Neuronal stem cell (in vitro differentiated cells): Measurements from ENCODE around the gene ARHGAP12.

Experiments
- DNase-seq: peaks from one replicate; pipeline ENCODE4 v3.0.0-alpha.2; 2013; ENCODE audit warnings: low spot score
- H2AFZ ChIP-seq: one replicate; pipeline ENCODE4 v1.6.1; 2013; ENCODE audit warnings: mild to moderate bottlenecking, low read length, inconsistent platforms
- H2AK5ac ChIP-seq: 2 replicates; pipeline ENCODE4 v1.6.1; 2013; ENCODE audit warnings: low read depth, mild to moderate bottlenecking, inconsistent platforms, low read length, moderate library complexity, mixed read lengths
- H2BK120ac ChIP-seq: 2 replicates; pipeline ENCODE4 v1.6.1; 2013; ENCODE audit warnings: low read depth, mild to moderate bottlenecking, inconsistent platforms, low read length, moderate library complexity, mixed read lengths
- H2BK12ac ChIP-seq: one replicate; pipeline ENCODE4 v1.6.1; 2013; ENCODE audit warnings: low read length, inconsistent platforms
- H2BK15ac ChIP-seq: 2 replicates; pipeline ENCODE4 v1.6.1; 2013; ENCODE audit warnings: mild to moderate bottlenecking, low read length, inconsistent platforms, mixed read lengths
- H2BK5ac ChIP-seq: one replicate; pipeline ENCODE4 v1.6.1; 2013; ENCODE audit warnings: inconsistent platforms, mild to moderate bottlenecking, low read length, moderate library complexity
- H3K14ac ChIP-seq: one replicate; pipeline ENCODE4 v1.6.1; 2013; ENCODE audit warnings: low read length, inconsistent platforms
- H3K18ac ChIP-seq: 2 replicates; pipeline ENCODE4 v1.6.1; 2013; ENCODE audit warnings: low read length, inconsistent platforms
- H3K23ac ChIP-seq: 2 replicates; pipeline ENCODE4 v1.6.1; 2013; ENCODE audit warnings: low read depth, mild to moderate bottlenecking, mixed read lengths, low read length, inconsistent platforms; ENCODE audit not compliant: poor library complexity
- H3K27ac ChIP-seq: replicated peaks from 3 replicates; pipeline ENCODE4 v1.5.1; 2013; ENCODE audit warnings: low read length, inconsistent platforms
- H3K27me3 ChIP-seq, 3 experiments: 2 replicates each; pipeline ENCODE4 v1.6.1; 2013; ENCODE audit warnings: low read length in 3 of 3, mild to moderate bottlenecking in 2 of 3, inconsistent platforms in 1 of 3, low read depth in 1 of 3, mixed read lengths in 1 of 3, moderate library complexity in 1 of 3; ENCODE audit not compliant: control insufficient read depth in 3 of 3, insufficient read depth in 3 of 3
- H3K36me3 ChIP-seq, 2 donors: replicated peaks in 1 of 2; 2 replicates each; pipeline ENCODE4 v1.6.1; 2013; ENCODE audit warnings: low read length in 2 of 2; ENCODE audit not compliant: control insufficient read depth in 2 of 2, insufficient read depth in 2 of 2
- H3K4ac ChIP-seq: 2 replicates; pipeline ENCODE4 v1.6.1; 2013; ENCODE audit warnings: inconsistent platforms, mild to moderate bottlenecking, low read length, moderate library complexity
- H3K4me1 ChIP-seq, 2 donors: 1 replicate in 1 of 2; 2 replicates in 1 of 2; pipeline ENCODE4 v1.6.1; 2013; ENCODE audit warnings: low read length in 2 of 2, low read depth in 1 of 2; ENCODE audit not compliant: control insufficient read depth in 2 of 2, insufficient read depth in 1 of 2
- H3K4me2 ChIP-seq: one replicate; pipeline ENCODE4 v1.6.1; 2013; ENCODE audit warnings: mild to moderate bottlenecking, low read length, inconsistent platforms; ENCODE audit not compliant: insufficient read depth, poor library complexity, severe bottlenecking
- H3K4me3 ChIP-seq, 2 donors: 2 replicates each; pipeline ENCODE4 v1.5.1; 2013; ENCODE audit warnings: low read length in 2 of 2, mild to moderate bottlenecking in 2 of 2, inconsistent platforms in 1 of 2, moderate library complexity in 1 of 2
- H3K79me1 ChIP-seq: one replicate; pipeline ENCODE4 v1.6.1; 2013; ENCODE audit warnings: low read depth, mild to moderate bottlenecking, inconsistent platforms, low read length, moderate library complexity
- H3K9ac ChIP-seq: one replicate; pipeline ENCODE4 v1.6.1; 2013; ENCODE audit warnings: mild to moderate bottlenecking, low read depth, low read length, inconsistent platforms; ENCODE audit not compliant: poor library complexity
- H3K9me3 ChIP-seq, 2 donors: replicated peaks in 1 of 2; 2 replicates each; pipeline versions ENCODE3 to v1.6.1; 2013; ENCODE audit warnings: low read length in 2 of 2, mild to moderate bottlenecking in 2 of 2, inconsistent platforms in 1 of 2, low read depth in 1 of 2, mixed read lengths in 1 of 2, moderate library complexity in 1 of 2; ENCODE audit not compliant: control insufficient read depth in 2 of 2, insufficient read depth in 1 of 2
- H4K8ac ChIP-seq: one replicate; pipeline ENCODE4 v1.6.1; 2013; ENCODE audit warnings: low read depth, mild to moderate bottlenecking, inconsistent platforms, low read length, moderate library complexity
- H4K91ac ChIP-seq: one replicate; pipeline ENCODE4 v1.6.1; 2013; ENCODE audit warnings: low read length, low read depth, mild to moderate bottlenecking, inconsistent platforms; ENCODE audit not compliant: poor library complexity
- WGBS, 2 donors: extraction: QIAGEN DNeasy Blood & Tissue Kit; methylation state at CpG; one replicate each; pipeline ENCODE4 v1.1.7; 2013; ENCODE audit warnings: missing lambda C conversion rate in 2 of 2, mixed read lengths in 1 of 2; ENCODE audit not compliant: insufficient read length in 2 of 2, insufficient replicate concordance in 1 of 2; ENCODE audit errors: extremely low coverage in 2 of 2; 5-methylcytosine and 5-hydroxymethylcytosine counted together

ARHGAP12 gene

DNA sequence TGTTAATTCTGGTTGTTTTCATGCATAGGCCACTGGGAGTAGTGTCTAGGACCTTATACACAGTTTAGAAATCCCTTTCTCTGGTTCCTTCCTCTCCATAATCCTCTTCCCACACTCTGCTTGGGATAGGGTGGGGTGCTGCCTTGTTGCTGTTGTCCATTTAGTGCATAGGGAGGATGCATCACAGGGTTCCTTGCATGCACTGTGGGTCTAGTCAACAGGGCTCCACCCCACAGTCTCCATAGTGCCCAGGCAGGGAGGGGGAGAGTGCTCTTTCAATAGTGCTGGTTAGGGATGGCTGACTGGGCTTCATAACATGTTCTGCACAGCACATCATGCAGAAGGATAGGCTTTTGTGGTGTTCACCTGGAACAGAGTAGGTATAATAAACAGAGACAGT lies 81.1 kb downstream of the ARHGAP12 start:
- H3K4ac ChIP-seq, result no peak overlapping the region
- peaks cover 2% of the 10 kb centered on the region for H3K79me1 ChIP-seq
- no peak overlapping the region for H3K4me3 ChIP-seq
- no peak overlapping the region for H2BK5ac ChIP-seq
- H3K9me3 ChIP-seq, result peaks cover 0 to 2% of the 10 kb centered on the region in 2 donors
- no peak overlapping the region for H3K27ac ChIP-seq
- no peak overlapping the region for H4K8ac ChIP-seq
- no peak overlapping the region for H3K14ac ChIP-seq
- DNase-seq, result no peak
- H2BK120ac ChIP-seq, result no peak overlapping the region
- no peak overlapping the region for H4K91ac ChIP-seq
- no peak overlapping the region for H2AFZ ChIP-seq
- H2BK15ac ChIP-seq, result no peak overlapping the region
- H2BK12ac ChIP-seq, result no peak overlapping the region
- H3K23ac ChIP-seq, result no peak overlapping the region
- peaks cover 3 to 27% of the 10 kb centered on the region in 2 donors for H3K36me3 ChIP-seq
- H3K4me2 ChIP-seq, result no peak overlapping the region
- H3K27me3 ChIP-seq, result no peaks in the 10 kb centered on the region
- no peak overlapping the region for H3K18ac ChIP-seq
- peaks cover 0 to 2% of the 10 kb centered on the region in 2 donors for H3K4me1 ChIP-seq
- no peak overlapping the region for H3K9ac ChIP-seq
- H2AK5ac ChIP-seq, result no peak overlapping the region

- DNase-seq, result no peak
- no peak overlapping the region for H3K9ac ChIP-seq
- no peak overlapping the region for H3K4me2 ChIP-seq
- H2BK15ac ChIP-seq, result no peak overlapping the region
- no peak overlapping the region for H2AK5ac ChIP-seq
- H2AFZ ChIP-seq, result no peak overlapping the region
- no peak overlapping the region for H3K18ac ChIP-seq
- no peak overlapping the region for H3K4ac ChIP-seq
- no peak overlapping the region for H3K14ac ChIP-seq
- no peak overlapping the region for H4K8ac ChIP-seq
- H3K4me1 ChIP-seq, result no peaks in the 10 kb centered on the region
- no peak overlapping the region for H2BK12ac ChIP-seq
- H3K27me3 ChIP-seq, result no peaks in the 10 kb centered on the region
- no peak overlapping the region for H3K4me3 ChIP-seq
- H2BK120ac ChIP-seq, result no peak overlapping the region
- no peak overlapping the region for H4K91ac ChIP-seq
- H3K23ac ChIP-seq, result no peak overlapping the region
- peaks cover 0 to 18% of the 10 kb centered on the region in 2 donors for H3K36me3 ChIP-seq
- H3K9me3 ChIP-seq, result no peaks in the 10 kb centered on the region
- no peaks in the 10 kb centered on the region for H3K79me1 ChIP-seq
- no peak overlapping the region for H3K27ac ChIP-seq
- WGBS, 2 donors, result no CpG with 5 or more reads among the region's 7 CpGs
- H2BK5ac ChIP-seq, result no peak overlapping the region
Measured at GRCh38 chr10:31838709-31839108, 89.9 kb downstream of the ARHGAP12 start.

DNA sequence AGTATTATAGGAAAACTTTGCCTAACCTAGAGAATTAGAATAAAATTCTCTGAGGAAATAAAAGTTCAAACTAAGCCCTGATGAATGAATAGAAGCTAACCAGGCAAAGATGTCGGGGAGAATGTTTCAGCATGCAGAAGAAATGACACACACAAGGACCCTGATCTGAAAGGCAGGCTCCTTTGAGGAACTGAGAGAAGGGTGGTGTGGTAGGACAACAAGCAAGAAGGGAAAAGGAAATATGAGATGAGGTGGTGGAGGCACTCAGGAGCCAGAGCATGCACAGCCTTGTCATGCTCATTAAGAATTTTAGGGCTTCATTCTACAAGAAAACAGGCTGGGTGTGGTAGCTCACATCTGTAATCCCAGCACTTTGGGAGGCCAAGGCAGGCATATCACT lies 90.6 kb downstream of the ARHGAP12 start:
- Histone ChIP-seq H2BK120ac (no peak overlapping the region), H2BK15ac (no peak overlapping the region), H3K14ac (no peak overlapping the region), H3K23ac (no peak overlapping the region), H4K8ac (no peak overlapping the region), H3K27me3 (no peaks in the 10 kb centered on the region), H3K4ac (no peak overlapping the region), H3K36me3 (peaks cover 0 to 18% of the 10 kb centered on the region in 2 donors), H3K4me3 (no peak overlapping the region), H3K18ac (no peak overlapping the region), H2AFZ (no peak overlapping the region), H3K4me1 (no peaks in the 10 kb centered on the region), H3K4me2 (no peak overlapping the region), H2BK12ac (no peak overlapping the region), H3K9me3 (no peaks in the 10 kb centered on the region), H4K91ac (no peak overlapping the region), H3K27ac (no peak overlapping the region), H3K9ac (no peak overlapping the region), H2BK5ac (no peak overlapping the region), H2AK5ac (no peak overlapping the region), H3K79me1 (no peaks in the 10 kb centered on the region)
- no peak for DNase-seq
- no CpG with 5 or more reads among the region's 1 CpG for WGBS, 2 donors

DNA sequence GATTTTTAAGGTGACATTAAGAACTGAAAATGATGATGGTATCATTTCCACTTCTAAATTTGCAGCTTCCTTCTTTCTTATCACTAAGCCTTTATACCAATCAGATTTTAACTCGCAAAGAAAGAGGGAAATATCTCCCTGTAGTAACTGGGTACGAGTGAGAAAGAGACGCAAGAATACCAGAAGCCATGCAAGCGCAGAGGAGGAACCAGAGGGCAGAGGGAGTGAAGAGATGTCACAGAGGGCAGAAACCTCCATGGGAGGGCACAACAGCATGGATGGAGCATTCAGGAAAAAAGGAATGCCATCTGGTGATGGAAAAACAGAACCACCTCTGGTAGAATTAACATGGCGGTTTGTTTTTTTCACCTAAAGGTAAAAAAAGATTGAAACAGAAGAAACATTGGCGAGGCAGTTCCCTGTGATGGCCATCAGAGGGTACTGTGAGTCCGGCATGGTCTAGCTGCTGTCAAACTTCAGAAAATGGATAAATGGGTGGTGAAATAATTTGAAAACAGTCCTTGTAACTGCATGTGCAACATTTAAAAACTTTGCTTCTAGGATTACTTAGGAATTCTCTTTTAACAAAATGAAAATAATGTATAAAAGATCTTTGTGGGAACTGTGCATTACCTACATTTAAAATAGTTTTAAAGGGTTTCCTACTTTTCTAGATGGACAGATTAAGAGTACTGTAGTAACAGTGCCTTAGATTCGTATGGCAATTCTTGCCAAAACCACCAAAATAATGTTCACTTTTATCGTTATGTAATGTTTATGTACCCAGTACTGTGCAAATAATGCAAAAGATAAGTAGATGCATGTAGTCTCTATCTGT lies 91.8 kb downstream of the ARHGAP12 start:
- Histone ChIP-seq H3K79me1 (no peaks in the 10 kb centered on the region), H3K14ac (no peak overlapping the region), H3K4me2 (no peak overlapping the region), H2BK15ac (no peak overlapping the region), H2BK5ac (no peak overlapping the region), H2AFZ (no peak overlapping the region), H2BK120ac (no peak overlapping the region), H3K36me3 (peaks cover 0 to 18% of the 10 kb centered on the region in 2 donors), H4K8ac (no peak overlapping the region), H3K4me1 (no peaks in the 10 kb centered on the region), H3K23ac (no peak overlapping the region), H3K9ac (no peak overlapping the region), H3K4me3 (no peak overlapping the region), H3K27me3 (no peaks in the 10 kb centered on the region), H3K18ac (no peak overlapping the region), H3K4ac (no peak overlapping the region), H2BK12ac (no peak overlapping the region), H3K9me3 (no peaks in the 10 kb centered on the region), H2AK5ac (no peak overlapping the region), H4K91ac (no peak overlapping the region), H3K27ac (no peak overlapping the region)
- WGBS, 2 donors, result no CpG with 5 or more reads among the region's 9 CpGs
- peak; percentile 2 for DNase-seq
